ENCODE data around the gene COLGALT1. TPM values are rescaled to one million over a fixed set of nuclear protein-coding genes. Genes with fewer than 3 reads are reported as not detected.

The COLGALT1 gene
- total and polyA plus RNA-seq, 2 experiments from 2014 or later, result 54.9 to 61.3 TPM

- DNase-seq (ENCODE audit: low spot score), result no peak
- H3K4me2 ChIP-seq, result no peak overlapping the region
- H3K4me1 ChIP-seq (ENCODE audit: insufficient read depth), result no peaks in the 10 kb centered on the region
- no peak for TF ChIP-seq EZH2 (IDR thresholded peaks at IDR 0.05; ENCODE audit: borderline replicate concordance)
- no peak for TF ChIP-seq CTCF (IDR thresholded peaks at IDR 0.05; ENCODE audit: poor library complexity)
- TF ChIP-seq EZH2phosphoT487 (IDR thresholded peaks at IDR 0.05; ENCODE audit: low read depth, severe bottlenecking, unreplicated experiment), result no peak
- H4K20me1 ChIP-seq (ENCODE audit: insufficient read depth, poor library complexity, severe bottlenecking), result no peaks in the 10 kb centered on the region
- H3K36me3 ChIP-seq (replicated peaks; ENCODE audit: insufficient read depth, low read depth), result no peaks in the 10 kb centered on the region
- no peak overlapping the region for H2AFZ ChIP-seq
- H3K9me3 ChIP-seq (ENCODE audit: low read depth), result no peaks in the 10 kb centered on the region
- H3K27ac ChIP-seq, result no peak overlapping the region
- no peak overlapping the region for H3K4me3 ChIP-seq
- no peaks in the 10 kb centered on the region for H3K79me2 ChIP-seq
- WGBS (ENCODE audit: low lambda C conversion rate, missing lambda C conversion rate), result 94% methylated on average over 4 of the region's 5 CpGs
- H3K27me3 ChIP-seq, result no peaks in the 10 kb centered on the region
- no peaks in the 10 kb centered on the region for H3K9me2 ChIP-seq (replicated peaks; ENCODE audit: insufficient read depth)
Measured at GRCh38 chr19:17627921-17628320, 72.5 kb downstream of the COLGALT1 start.

- Histone ChIP-seq H3K4me2 (no peak overlapping the region), H3K4me3 (no peak overlapping the region), H2AFZ (no peak overlapping the region), H3K9me2 (replicated peaks; ENCODE audit: insufficient read depth) (no peaks in the 10 kb centered on the region), H3K27me3 (no peaks in the 10 kb centered on the region), H3K4me1 (ENCODE audit: insufficient read depth) (no peaks in the 10 kb centered on the region), H3K79me2 (no peaks in the 10 kb centered on the region), H3K36me3 (replicated peaks; ENCODE audit: insufficient read depth, low read depth) (no peaks in the 10 kb centered on the region), H4K20me1 (ENCODE audit: insufficient read depth, poor library complexity, severe bottlenecking) (no peaks in the 10 kb centered on the region), H3K27ac (no peak overlapping the region), H3K9me3 (ENCODE audit: low read depth) (no peaks in the 10 kb centered on the region)
- TF ChIP-seq EZH2 (IDR thresholded peaks at IDR 0.05; ENCODE audit: borderline replicate concordance) (no peak), EZH2phosphoT487 (IDR thresholded peaks at IDR 0.05; ENCODE audit: low read depth, severe bottlenecking, unreplicated experiment) (no peak), CTCF (IDR thresholded peaks at IDR 0.05; ENCODE audit: poor library complexity) (no peak)
- DNase-seq (ENCODE audit: low spot score), result no peak
- 91% methylated on average over 2 of the region's 2 CpGs for whole genome bisulfite sequencing (ENCODE audit: low lambda C conversion rate, missing lambda C conversion rate)
Measured at GRCh38 chr19:17629760-17630159, 74.3 kb downstream of the COLGALT1 start.

- H3K9me3 ChIP-seq (ENCODE audit: low read depth), result no peaks in the 10 kb centered on the region
- no peak overlapping the region for H3K27ac ChIP-seq
- no peak overlapping the region for H3K4me2 ChIP-seq
- no peaks in the 10 kb centered on the region for H3K79me2 ChIP-seq
- WGBS (ENCODE audit: low lambda C conversion rate, missing lambda C conversion rate), result 91% methylated on average over 9 of the region's 9 CpGs
- TF ChIP-seq EZH2phosphoT487 (IDR thresholded peaks at IDR 0.05; ENCODE audit: low read depth, severe bottlenecking, unreplicated experiment) (no peak), CTCF (IDR thresholded peaks at IDR 0.05; ENCODE audit: poor library complexity) (no peak), EZH2 (IDR thresholded peaks at IDR 0.05; ENCODE audit: borderline replicate concordance) (no peak)
- no peak overlapping the region for H2AFZ ChIP-seq
- DNase-seq (ENCODE audit: low spot score), result no peak
- no peaks in the 10 kb centered on the region for H4K20me1 ChIP-seq (ENCODE audit: insufficient read depth, poor library complexity, severe bottlenecking)
- H3K4me3 ChIP-seq, result no peak overlapping the region
- no peaks in the 10 kb centered on the region for H3K4me1 ChIP-seq (ENCODE audit: insufficient read depth)
- H3K36me3 ChIP-seq (replicated peaks; ENCODE audit: insufficient read depth, low read depth), result no peaks in the 10 kb centered on the region
- H3K9me2 ChIP-seq (replicated peaks; ENCODE audit: insufficient read depth), result no peaks in the 10 kb centered on the region
- no peaks in the 10 kb centered on the region for H3K27me3 ChIP-seq
Measured at GRCh38 chr19:17632577-17632976, 77.1 kb downstream of the COLGALT1 start.

Other genes starting within 250 kb of the COLGALT1 start
- gene MRPL34, start 249.8 kb upstream of the COLGALT1 start, total RNA-seq, result 47.7 and 61.1 TPM in 2 replicates
- gene MRPL34, start 249.8 kb upstream of the COLGALT1 start, polyA plus RNA-seq, result 113 and 131 TPM in 2 replicates
- 29.4 and 43.1 TPM in 2 replicates for gene DDA1, start 246.1 kb upstream of the COLGALT1 start, total RNA-seq
- 59.4 and 60.0 TPM in 2 replicates for gene DDA1, start 246.1 kb upstream of the COLGALT1 start, polyA plus RNA-seq
- 4.6 and 7.3 TPM in 2 replicates for gene ANO8, start 220.8 kb upstream of the COLGALT1 start, total RNA-seq
- 1.1 and 1.9 TPM in 2 replicates for gene ANO8, start 220.8 kb upstream of the COLGALT1 start, polyA plus RNA-seq
- 18.1 and 20.9 TPM in 2 replicates for gene GTPBP3, start 218.1 kb upstream of the COLGALT1 start, total RNA-seq
- 13.2 and 18.1 TPM in 2 replicates for gene GTPBP3, start 218.1 kb upstream of the COLGALT1 start, polyA plus RNA-seq
- gene PLVAP, start 178.3 kb upstream of the COLGALT1 start, total RNA-seq, result 1.4 and 1.8 TPM in 2 replicates
- 2.5 and 5.3 TPM in 2 replicates for gene PLVAP, start 178.3 kb upstream of the COLGALT1 start, polyA plus RNA-seq
- not detected in 2 replicates for gene CCDC194, start 161.5 kb upstream of the COLGALT1 start, total RNA-seq
- gene CCDC194, start 161.5 kb upstream of the COLGALT1 start, polyA plus RNA-seq, result 0.80 TPM in 1 of 2 replicates, not detected in the other
- gene BST2, start 150.0 kb upstream of the COLGALT1 start, total RNA-seq, result 43.2 and 50.1 TPM in 2 replicates
- gene BST2, start 150.0 kb upstream of the COLGALT1 start, polyA plus RNA-seq, result 129 and 195 TPM in 2 replicates
- 36.1 and 46.4 TPM in 2 replicates for gene MVB12A, start 135.6 kb upstream of the COLGALT1 start, total RNA-seq
- 65.2 and 77.1 TPM in 2 replicates for gene MVB12A, start 135.6 kb upstream of the COLGALT1 start, polyA plus RNA-seq
- 1.0 and 1.2 TPM in 2 replicates for gene TMEM221, start 107.0 kb upstream of the COLGALT1 start, total RNA-seq
- gene TMEM221, start 107.0 kb upstream of the COLGALT1 start, polyA plus RNA-seq, result 2.0 and 2.5 TPM in 2 replicates
- not detected in 2 replicates for gene NXNL1, start 94.7 kb upstream of the COLGALT1 start, total RNA-seq
- gene NXNL1, start 94.7 kb upstream of the COLGALT1 start, polyA plus RNA-seq, result 0.17 TPM in 1 of 2 replicates, not detected in the other
- gene SLC27A1, start 85.1 kb upstream of the COLGALT1 start, total RNA-seq, result 6.2 and 8.7 TPM in 2 replicates
- 8.6 and 10.9 TPM in 2 replicates for gene SLC27A1, start 85.1 kb upstream of the COLGALT1 start, polyA plus RNA-seq
- 89.9 and 94.4 TPM in 2 replicates for gene PGLS, start 44.0 kb upstream of the COLGALT1 start, total RNA-seq
- 98.7 and 122 TPM in 2 replicates for gene PGLS, start 44.0 kb upstream of the COLGALT1 start, polyA plus RNA-seq
- gene UNC13A, start 132.7 kb downstream of the COLGALT1 start, total RNA-seq, result 0.08 and 0.10 TPM in 2 replicates
- 0.21 TPM in 1 of 2 replicates, not detected in the other for gene UNC13A, start 132.7 kb downstream of the COLGALT1 start, polyA plus RNA-seq
- gene MAP1S, start 163.8 kb downstream of the COLGALT1 start, total RNA-seq, result 7.7 and 9.5 TPM in 2 replicates
- 37.1 and 52.7 TPM in 2 replicates for gene MAP1S, start 163.8 kb downstream of the COLGALT1 start, polyA plus RNA-seq
- 2.1 and 2.2 TPM in 2 replicates for gene FCHO1, start 195.8 kb downstream of the COLGALT1 start, total RNA-seq
- gene FCHO1, start 195.8 kb downstream of the COLGALT1 start, polyA plus RNA-seq, result 1.9 and 2.3 TPM in 2 replicates
- gene B3GNT3, start 239.5 kb downstream of the COLGALT1 start, total RNA-seq, result 19.1 and 22.6 TPM in 2 replicates
- 14.6 and 16.7 TPM in 2 replicates for gene B3GNT3, start 239.5 kb downstream of the COLGALT1 start, polyA plus RNA-seq